DMS153 treated with DMSO at 0.1 percent for 48 hours (cell line): ENCODE results near the gene CDK7.
"Not testable (repeated sequence)": the region's sequence is repeated elsewhere in the genome, so short reads cannot be mapped to it uniquely, and the experiment has no call there.

Experiments
- DNase-seq: peaks from one replicate; lab custom pipeline; 2025; ENCODE audit not compliant: unreplicated experiment; lab: John Stamatoyannopoulos, UW

CDK7 gene

GRCh38 chr5:69234457-69235268 is at the start of gene CDK7:
Gene CDK7, plus strand, starts transcription at chr5:69234886. Its CDS starts 90 bp downstream, at chr5:69234976.
- peak; percentile 53 for DNase-seq

DNA sequence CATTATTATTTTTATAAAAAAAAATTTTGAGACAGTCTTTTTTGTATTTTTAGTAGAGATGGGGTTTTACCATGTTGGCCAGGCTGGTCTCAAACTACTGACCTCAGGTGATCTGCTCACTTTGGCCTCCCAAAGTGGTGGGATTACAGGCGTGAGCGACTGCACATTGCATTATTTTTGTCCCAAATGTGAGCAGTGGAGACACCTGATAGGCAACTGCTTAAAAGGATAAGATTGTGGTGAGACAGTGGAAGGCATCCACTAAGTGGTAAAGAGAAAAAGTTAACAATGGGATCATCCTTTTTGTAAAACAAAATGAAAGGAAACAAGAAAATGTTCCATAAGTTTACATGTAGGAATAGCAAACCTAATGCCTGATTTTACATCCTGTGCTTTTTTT is 47.3 kb upstream of the CDK7 start:
- DNase-seq: no peak

DNA sequence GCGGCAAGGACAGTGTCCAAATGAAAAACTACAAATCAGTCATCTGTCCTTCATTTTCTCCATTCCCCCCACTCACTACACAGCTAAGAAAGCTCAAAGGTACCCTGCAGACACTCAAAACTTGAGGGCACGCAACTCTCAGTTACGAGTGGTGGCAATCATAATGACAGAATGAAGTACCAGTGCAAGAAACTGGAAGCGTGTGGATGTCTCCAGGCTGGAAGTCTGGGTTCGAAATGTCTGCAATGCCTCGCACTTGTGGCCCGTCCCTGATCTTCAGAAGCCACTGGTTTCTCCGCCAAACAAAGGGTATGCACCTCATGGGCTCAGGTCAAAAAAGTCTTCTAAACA is 45.9 kb upstream of the CDK7 start:
- no peak for DNase-seq

- peak; percentile 18 for DNase-seq
Measured at GRCh38 chr5:69189162-69190086, 45.3 kb upstream of the CDK7 start, which contains the start of gene CENPH. Gene CENPH, plus strand, starts transcription at chr5:69189583. Its CDS starts 52 bp downstream, at chr5:69189635.

- no peak for DNase-seq
Measured at GRCh38 chr5:69202497-69202896, 32.2 kb upstream of the CDK7 start.

- no peak for DNase-seq
Measured at GRCh38 chr5:69206528-69207190, 28.0 kb upstream of the CDK7 start.

DNA sequence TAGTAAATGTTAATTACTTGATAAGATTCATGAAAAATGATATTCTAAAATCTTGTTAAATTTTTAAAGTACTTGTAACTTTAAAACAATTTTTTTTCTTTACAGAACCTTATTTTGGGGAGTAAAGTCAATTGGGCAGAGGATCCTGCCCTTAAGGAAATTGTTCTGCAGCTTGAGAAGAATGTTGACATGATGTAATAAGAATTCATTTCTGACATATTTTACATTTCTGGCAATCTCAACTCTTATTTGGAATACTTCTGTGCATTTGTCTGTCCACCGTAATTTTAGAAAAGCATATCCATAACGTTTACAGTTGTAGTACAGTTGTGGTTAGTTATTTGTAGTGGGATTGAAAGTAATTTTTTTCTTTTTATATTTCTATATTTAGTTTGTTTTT is 25.1 kb upstream of the CDK7 start:
- no peak for DNase-seq

GRCh38 chr5:69211200-69211599 is 23.5 kb upstream of the CDK7 start:
- DNase-seq: no peak

DNA sequence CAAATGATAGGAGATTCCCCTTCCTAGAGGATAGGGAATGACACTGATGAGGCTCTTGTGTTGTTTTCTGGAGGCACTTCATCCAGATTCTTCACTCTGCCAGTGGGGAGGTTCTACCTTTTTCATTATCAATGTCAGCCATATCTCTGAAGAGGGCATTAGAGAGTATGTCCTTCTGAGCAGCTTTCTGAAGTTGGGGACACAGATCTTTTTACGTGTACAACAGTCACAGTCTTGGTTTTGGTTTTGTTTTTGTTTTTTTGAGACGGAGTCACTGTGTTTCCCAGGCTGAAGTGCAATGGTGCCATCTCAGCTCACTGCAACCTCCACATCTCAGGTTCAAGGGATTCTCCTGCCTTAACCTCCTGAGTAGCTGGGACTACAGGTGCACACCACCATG is 22.7 kb upstream of the CDK7 start:
- no peak for DNase-seq

GRCh38 chr5:69213513-69214215 is 21.0 kb upstream of the CDK7 start:
- no peak for DNase-seq

GRCh38 chr5:69217151-69217511 is 17.6 kb upstream of the CDK7 start:
- no peak for DNase-seq

GRCh38 chr5:69217548-69218526 is 16.8 kb upstream of the CDK7 start:
- DNase-seq: peak; percentile 54

- DNase-seq: no peak
Measured at GRCh38 chr5:69219939-69220338, 14.7 kb upstream of the CDK7 start.

- not testable (repeated sequence) for DNase-seq
Measured at GRCh38 chr5:69220371-69220770, 14.3 kb upstream of the CDK7 start.

DNA sequence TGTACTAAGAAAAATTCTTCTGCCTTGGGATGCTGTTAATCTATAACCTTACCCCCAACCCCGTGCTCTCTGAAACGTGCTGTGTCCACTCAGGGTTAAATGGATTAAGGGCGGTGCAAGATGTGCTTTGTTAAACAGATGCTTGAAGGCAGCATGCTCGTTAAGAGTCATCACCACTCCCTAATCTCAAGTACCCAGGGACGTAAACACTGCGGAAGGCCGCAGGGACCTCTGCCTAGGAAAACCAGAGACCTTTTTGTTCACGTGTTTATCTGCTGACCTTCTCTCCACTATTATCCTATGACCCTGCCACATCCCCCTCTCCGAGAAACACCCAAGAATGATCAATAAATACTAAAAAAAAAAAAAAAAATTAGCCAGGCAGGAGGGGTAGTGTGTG is 13.9 kb upstream of the CDK7 start:
- not testable (repeated sequence) for DNase-seq

GRCh38 chr5:69224520-69224919 is 10.2 kb upstream of the CDK7 start:
- DNase-seq: no peak

DNA sequence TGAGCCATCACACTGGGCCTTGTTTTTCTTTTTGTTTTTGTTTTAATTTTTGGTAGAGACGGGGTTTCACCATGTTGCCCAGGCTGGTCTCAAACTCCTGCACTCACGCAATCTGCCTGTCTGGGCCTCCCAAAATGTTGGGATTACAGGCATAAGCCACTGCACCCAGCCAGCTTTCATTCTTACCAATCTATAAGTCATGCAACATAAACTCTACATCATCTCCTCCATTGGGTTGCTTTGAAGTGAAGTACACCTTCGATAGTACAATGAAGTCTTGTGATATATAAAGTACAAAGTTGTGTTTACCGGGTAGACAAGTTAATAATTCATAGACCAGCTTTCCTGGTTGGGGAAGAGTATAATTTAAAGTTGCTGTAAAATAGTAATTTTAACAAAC is 8.8 kb upstream of the CDK7 start:
- no peak for DNase-seq

DNA sequence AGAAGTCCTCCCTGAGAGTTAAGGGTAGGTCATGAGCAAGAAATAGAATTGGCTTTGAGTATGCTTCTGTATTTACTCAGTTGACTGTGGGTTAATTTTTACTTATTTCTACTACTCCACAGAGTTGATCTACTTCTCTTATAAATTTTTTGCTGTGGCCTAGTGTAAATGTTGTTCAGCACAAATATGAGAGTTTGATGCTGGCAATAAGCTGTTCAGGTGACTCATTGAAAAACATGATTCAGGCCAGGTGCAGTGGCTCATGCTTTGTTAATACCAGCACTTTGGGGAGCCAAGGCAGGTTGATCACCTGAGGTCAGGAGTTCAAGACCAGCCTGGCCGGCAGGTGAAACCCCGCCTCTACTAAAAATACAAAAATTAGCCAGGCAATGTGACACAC is 4.5 kb upstream of the CDK7 start:
- DNase-seq: no peak

GRCh38 chr5:69231281-69231680 is 3.4 kb upstream of the CDK7 start:
- DNase-seq: no peak

- no peak for DNase-seq
Measured at GRCh38 chr5:69231851-69232250, 2.8 kb upstream of the CDK7 start.
